Osteoblast (primary cell): ENCODE data around the gene PDZRN3. TPM values are rescaled to one million over a fixed set of nuclear protein-coding genes. Genes with fewer than 3 reads are reported as not detected.
"Not testable (repeated sequence)": the region's sequence is repeated elsewhere in the genome, so short reads cannot be mapped to it uniquely, and the experiment has no call there.

Experiments
- DNase-seq: peaks from one replicate; pipeline ENCODE4 v3.0.0; 2011; ENCODE audit warnings: low spot score, mixed read lengths; ENCODE audit not compliant: insufficient read length; ENCODE audit errors: missing footprints
- H2AFZ ChIP-seq: 2 replicates; pipeline ENCODE4 v1.6.0; 2011; ENCODE audit warnings: mild to moderate bottlenecking, low read length
- H3K27ac ChIP-seq: 2 replicates; pipeline ENCODE4 v1.5.1; 2011; ENCODE audit warnings: mild to moderate bottlenecking, low read depth, low read length, moderate library complexity
- H3K27me3 ChIP-seq: 2 replicates; pipeline ENCODE4 v1.6.0; 2012; ENCODE audit warnings: mild to moderate bottlenecking, control low read depth, inconsistent platforms, low read length, moderate library complexity; ENCODE audit not compliant: insufficient read depth
- H3K36me3 ChIP-seq: 2 replicates; pipeline ENCODE4 v1.5.1; 2011; ENCODE audit warnings: mild to moderate bottlenecking, low read length, control low read depth, moderate library complexity; ENCODE audit not compliant: insufficient read depth
- H3K4me1 ChIP-seq: 2 replicates; pipeline ENCODE4 v1.5.1; 2011; ENCODE audit warnings: mild to moderate bottlenecking, low read length, control low read depth, moderate library complexity; ENCODE audit not compliant: insufficient read depth
- H3K4me2 ChIP-seq: 2 replicates; pipeline ENCODE4 v1.6.0; 2011; ENCODE audit warnings: mild to moderate bottlenecking, low read length; ENCODE audit not compliant: insufficient read depth
- H3K4me3 ChIP-seq: fragments of 200-600 bp; sonication (generic); 3 replicates; pipeline ENCODE4 v1.5.1; 2012; ENCODE audit warnings: mild to moderate bottlenecking, low read length, inconsistent platforms; ENCODE audit not compliant: insufficient read depth
- H3K79me2 ChIP-seq: 2 replicates; pipeline ENCODE4 v1.6.0; 2012; ENCODE audit warnings: mild to moderate bottlenecking, low read length, control low read depth, inconsistent platforms; ENCODE audit not compliant: insufficient read depth
- H3K9me3 ChIP-seq: 2 replicates; pipeline ENCODE4 v1.5.1; 2011; ENCODE audit warnings: low read depth, low read length, control low read depth
- H4K20me1 ChIP-seq: 2 replicates; pipeline ENCODE4 v1.6.0; 2012; ENCODE audit warnings: mild to moderate bottlenecking, low read length, control low read depth; ENCODE audit not compliant: insufficient read depth
- CTCF ChIP-seq: IDR thresholded peaks from 2 replicates; pipeline ENCODE4 v1.5.1; 2011; ENCODE audit warnings: mild to moderate bottlenecking, low read depth, low read length, moderate library complexity; ENCODE audit errors: extremely low read depth
- total RNA-seq: library from RNA; depleted of rRNA; stranded (reverse); fragments of >200 nt; gene quantifications from 2 replicates; pipeline ENCODE4 v1.2.3, GENCODE V29; 2012

Gene PDZRN3
- total RNA-seq, 1 donor = 26.4 TPM

DNA sequence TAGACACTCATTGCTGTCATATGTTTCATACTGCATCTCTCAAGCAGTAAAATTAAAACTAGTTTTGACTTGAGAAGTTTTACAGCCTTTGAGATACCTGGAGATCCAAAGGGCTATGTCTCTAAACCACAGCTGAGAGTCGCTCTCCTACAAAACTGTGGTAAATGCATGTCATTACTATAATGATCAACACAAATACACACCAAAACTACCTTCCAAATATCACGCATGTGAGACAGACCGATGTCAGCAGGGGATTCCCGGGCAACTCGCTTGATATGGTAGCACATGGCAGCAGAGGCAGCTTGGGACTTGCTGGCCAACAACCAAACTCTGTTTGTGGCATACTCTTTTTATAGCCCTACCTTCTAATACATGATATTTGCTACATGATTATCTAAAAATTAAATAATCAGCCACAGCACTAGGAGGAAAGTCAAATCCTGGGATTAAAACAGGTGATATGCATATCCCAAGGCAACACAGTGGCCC, 56.3 kb downstream of the PDZRN3 start:
- Histone ChIP-seq H3K36me3 (no peaks in the 10 kb centered on the region), H3K4me2 (no peak overlapping the region), H3K9me3 (no peaks in the 10 kb centered on the region), H3K4me1 (peaks cover 7% of the 10 kb centered on the region), H3K4me3 (no peak overlapping the region), H3K79me2 (peaks cover 9% of the 10 kb centered on the region), H3K27ac (no peak overlapping the region), H2AFZ (no peak overlapping the region), H3K27me3 (no peaks in the 10 kb centered on the region), H4K20me1 (no peaks in the 10 kb centered on the region)
- DNase-seq = no peak
- TF ChIP-seq CTCF = no peak

- not testable (repeated sequence) for H3K27ac ChIP-seq, H3K79me2 ChIP-seq
Measured at GRCh38 chr3:73565374-73565773, 59.4 kb downstream of the PDZRN3 start.

GRCh38 chr3:73563896-73564582, 60.7 kb downstream of the PDZRN3 start:
- Histone ChIP-seq H3K27ac (no peak overlapping the region), H3K79me2 (peaks cover under 1% of the 10 kb centered on the region), H3K4me1 (peaks cover 11% of the 10 kb centered on the region), H3K27me3 (no peaks in the 10 kb centered on the region), H3K4me2 (no peak overlapping the region), H3K4me3 (no peak overlapping the region), H4K20me1 (no peaks in the 10 kb centered on the region), H3K9me3 (no peaks in the 10 kb centered on the region), H2AFZ (no peak overlapping the region), H3K36me3 (no peaks in the 10 kb centered on the region)
- no peak for TF ChIP-seq CTCF
- DNase-seq = no peak

More at GRCh38 chr3:73565374-73565773, 59.4 kb downstream of the PDZRN3 start:
- H3K27me3 ChIP-seq, H3K4me3 ChIP-seq, H4K20me1 ChIP-seq, H3K4me2 ChIP-seq, H3K36me3 ChIP-seq, DNase-seq, H2AFZ ChIP-seq, H3K9me3 ChIP-seq: not testable (repeated sequence)
- H3K4me1 ChIP-seq = peaks cover 11% of the 10 kb centered on the region

DNA sequence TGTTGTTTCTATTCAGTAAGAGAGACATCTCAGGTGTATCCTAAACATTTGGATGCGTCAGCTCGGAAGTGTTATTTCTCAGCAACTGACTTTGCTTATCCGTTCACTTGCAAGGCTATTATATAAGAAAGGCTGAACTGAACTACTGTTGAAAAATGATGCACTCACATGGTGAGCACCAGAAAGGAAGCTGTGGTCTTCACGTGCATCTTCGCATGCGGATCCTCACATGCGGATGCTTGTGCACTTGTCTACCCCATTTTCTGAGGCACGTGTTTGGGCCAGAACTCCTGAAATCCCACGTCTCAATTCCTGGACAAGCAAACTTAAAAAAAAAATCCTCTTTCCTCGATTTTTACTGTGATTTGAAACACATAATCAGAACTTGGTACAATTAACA, 63.2 kb downstream of the PDZRN3 start:
- Histone ChIP-seq H2AFZ (no peak overlapping the region), H3K36me3 (no peaks in the 10 kb centered on the region), H3K4me2 (no peak overlapping the region), H3K27me3 (no peaks in the 10 kb centered on the region), H3K4me1 (peaks cover 21% of the 10 kb centered on the region), H3K4me3 (no peak overlapping the region), H3K27ac (no peak overlapping the region), H4K20me1 (peaks cover 3% of the 10 kb centered on the region), H3K9me3 (no peaks in the 10 kb centered on the region), H3K79me2 (peaks cover 6% of the 10 kb centered on the region)
- no peak for TF ChIP-seq CTCF
- DNase-seq = no peak
